T47D (cell line): Measurements from ENCODE around the gene PPP3R2.
"Not testable (repeated sequence)": the region's sequence is repeated elsewhere in the genome, so short reads cannot be mapped to it uniquely, and the experiment has no call there.

Experiments used
- DNase-seq, 2 experiments: peaks; one replicate each; pipeline versions ENCODE4 v3.0.0 to v3.0.0-alpha.2; 2011 to 2012; ENCODE audit warnings: low read depth in 1 of 2, low spot score in 1 of 2
- JUND ChIP-seq: IDR thresholded peaks from 2 replicates; pipeline ENCODE4 v1.6.1; 2012; ENCODE audit warnings: low read depth
- in situ Hi-C: cut with HindIII; loops from 2 replicates; pipeline ENCODE4 v1.10.0; 2016; ENCODE audit warnings: low sequenced_read_pairs, low pct_unique_long_range_greater_than_20kb

Gene PPP3R2

GRCh38 chr9:101618698-101619097 is 23.9 kb upstream of the PPP3R2 start:
- in situ Hi-C loops = no loop called here
- no peak for TF ChIP-seq JUND
- DNase-seq = no peak

GRCh38 chr9:101605547-101605946 is 10.8 kb upstream of the PPP3R2 start:
- DNase-seq = no peak
- in situ Hi-C loops = no loop called here
- TF ChIP-seq JUND = no peak

- TF ChIP-seq JUND = no peak
- in situ Hi-C loops = no loop called here
- DNase-seq = no peak
These were observed 9.5 kb upstream of the PPP3R2 start for GRCh38 chr9:101604296-101604695.

- peak; percentile 39 to 66 for DNase-seq
- in situ Hi-C loops = no loop called here
- TF ChIP-seq JUND = no peak
These were observed 7.4 kb upstream of the PPP3R2 start for GRCh38 chr9:101601904-101602765.

- no peak for DNase-seq
- in situ Hi-C loops = no loop called here
- TF ChIP-seq JUND = no peak
These were observed 1.4 kb downstream of the PPP3R2 start for GRCh38 chr9:101593345-101593744.

- in situ Hi-C loops = no loop called here
- no peak for TF ChIP-seq JUND
- DNase-seq = no peak
These were observed 2.0 kb downstream of the PPP3R2 start for GRCh38 chr9:101592788-101593187.

- DNase-seq = no peak
These were observed 2.9 kb downstream of the PPP3R2 start for GRCh38 chr9:101591787-101592446.

GRCh38 chr9:101590901-101591300 is 3.9 kb downstream of the PPP3R2 start:
- in situ Hi-C loops = no loop called here
- DNase-seq = no peak
- no peak for TF ChIP-seq JUND

More at GRCh38 chr9:101591787-101592446, 2.9 kb downstream of the PPP3R2 start:
- in situ Hi-C loops = no loop called here
- TF ChIP-seq JUND = no peak

- DNase-seq, in situ Hi-C loops: not testable (repeated sequence)
These were observed 4.7 kb downstream of the PPP3R2 start for GRCh38 chr9:101590074-101590473.

- in situ Hi-C loops = no loop called here
- no peak for DNase-seq
- TF ChIP-seq JUND = no peak
These were observed 7.3 kb downstream of the PPP3R2 start for GRCh38 chr9:101587332-101588043.

- in situ Hi-C loops = no loop called here
- no peak for DNase-seq
- no peak for TF ChIP-seq JUND
These were observed 8.1 kb downstream of the PPP3R2 start for GRCh38 chr9:101586651-101587050.

GRCh38 chr9:101585740-101586139 is 9.0 kb downstream of the PPP3R2 start:
- in situ Hi-C loops = no loop called here

GRCh38 chr9:101582553-101582952 is 12.2 kb downstream of the PPP3R2 start:
- TF ChIP-seq JUND = no peak
- in situ Hi-C loops = no loop called here
- DNase-seq = no peak

More at GRCh38 chr9:101585740-101586139, 9.0 kb downstream of the PPP3R2 start:
- no peak for TF ChIP-seq JUND
- DNase-seq = no peak
